ENCODE data around the gene KRTAP4-5.
"Not testable (repeated sequence)": the region's sequence is repeated elsewhere in the genome, so short reads cannot be mapped to it uniquely, and the experiment has no call there.

GRCh38 chr17:41189837-41190318 lies 40.3 kb upstream of the KRTAP4-5 start, which contains the start of gene KRTAP9-1:
- not testable (repeated sequence) for TF ChIP-seq POLR2A (IDR thresholded peaks at IDR 0.05); EP300 (IDR thresholded peaks at IDR 0.05; ENCODE audit: low read depth); CTCF (IDR thresholded peaks at IDR 0.05); POLR2AphosphoS5 (IDR thresholded peaks at IDR 0.05)
